IPS-15b (cell line): Measurements from ENCODE around the gene AMER3.

Experiments used
- H3K27me3 ChIP-seq: one replicate; pipeline ENCODE4 v1.6.1; 2013; ENCODE audit warnings: low read length; ENCODE audit not compliant: control insufficient read depth, insufficient read depth
- H3K36me3 ChIP-seq: one replicate; pipeline ENCODE4 v1.6.1; 2013; ENCODE audit warnings: low read length; ENCODE audit not compliant: control insufficient read depth, insufficient read depth
- H3K4me1 ChIP-seq: one replicate; pipeline ENCODE4 v1.6.1; 2013; ENCODE audit warnings: mild to moderate bottlenecking, low read length; ENCODE audit not compliant: control insufficient read depth, insufficient read depth
- H3K4me3 ChIP-seq: one replicate; pipeline ENCODE4 v1.5.1; 2013; ENCODE audit warnings: low read depth, low read length
- H3K9ac ChIP-seq: one replicate; pipeline ENCODE4 v1.6.1; 2013; ENCODE audit warnings: low read depth, mild to moderate bottlenecking, low read length
- H3K9me3 ChIP-seq: one replicate; pipeline ENCODE4 v1.6.1; 2013; ENCODE audit warnings: mild to moderate bottlenecking, low read length; ENCODE audit not compliant: control insufficient read depth, insufficient read depth

Gene AMER3

GRCh38 chr2:130756053-130756873 lies 923 bp downstream of the AMER3 start:
- Histone ChIP-seq H3K4me1 (no peaks in the 10 kb centered on the region), H3K9ac (peak overlapping the region; percentile 47), H3K27me3 (peaks cover 25% of the 10 kb centered on the region), H3K9me3 (no peaks in the 10 kb centered on the region), H3K36me3 (no peaks in the 10 kb centered on the region), H3K4me3 (peak overlapping the region; percentile 85)

GRCh38 chr2:130756874-130757668 lies 1.7 kb downstream of the AMER3 start:
- Histone ChIP-seq H3K9me3 (no peaks in the 10 kb centered on the region), H3K4me3 (peak overlapping the region; percentile 79), H3K9ac (no peak overlapping the region), H3K4me1 (no peaks in the 10 kb centered on the region), H3K27me3 (peaks cover 25% of the 10 kb centered on the region), H3K36me3 (no peaks in the 10 kb centered on the region)

DNA sequence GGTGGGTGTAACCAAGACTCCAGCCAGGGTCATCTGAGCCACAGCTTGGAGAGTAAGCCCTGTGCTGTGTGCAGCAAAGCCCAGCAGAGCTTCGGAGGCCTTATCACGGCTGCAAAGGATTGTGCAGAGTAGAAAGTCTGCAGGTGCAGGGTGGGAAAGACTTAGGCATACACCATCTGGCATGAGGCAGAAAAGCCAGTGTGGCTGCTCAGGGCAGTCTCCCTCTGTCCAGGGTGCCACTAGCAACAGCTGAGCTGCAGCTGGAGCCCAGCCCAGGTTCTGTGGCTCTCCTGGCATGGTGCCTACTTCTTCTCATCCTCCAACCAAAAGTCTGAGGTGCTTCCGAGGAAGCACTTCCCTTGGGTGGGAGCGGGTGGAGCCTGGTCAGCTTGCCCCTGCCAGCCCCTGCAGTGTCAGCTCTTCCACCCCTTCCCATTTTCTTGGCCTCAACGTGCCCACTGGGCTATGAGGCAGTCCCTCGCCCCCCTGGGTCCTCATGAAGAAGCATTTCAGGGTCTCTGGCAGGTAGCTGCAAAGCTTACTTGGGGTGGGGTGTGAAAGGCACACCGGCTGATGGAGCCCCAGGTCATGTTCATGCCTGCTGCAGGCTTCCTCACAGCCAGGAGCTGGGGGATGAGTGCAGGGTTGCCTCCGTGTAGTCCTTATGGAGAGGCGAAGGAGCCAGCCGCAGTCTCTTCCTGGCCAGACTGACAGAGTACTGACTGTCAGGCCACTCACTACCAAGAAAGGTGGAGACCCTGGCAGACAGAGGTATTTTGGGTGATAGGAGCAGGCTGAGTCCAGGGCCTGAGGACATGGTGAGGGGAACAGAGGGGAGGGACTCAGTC lies 4.8 kb downstream of the AMER3 start:
- Histone ChIP-seq H3K9ac (no peak overlapping the region), H3K9me3 (no peaks in the 10 kb centered on the region), H3K36me3 (no peaks in the 10 kb centered on the region), H3K4me1 (no peaks in the 10 kb centered on the region), H3K4me3 (no peak overlapping the region), H3K27me3 (peaks cover 13% of the 10 kb centered on the region)

DNA sequence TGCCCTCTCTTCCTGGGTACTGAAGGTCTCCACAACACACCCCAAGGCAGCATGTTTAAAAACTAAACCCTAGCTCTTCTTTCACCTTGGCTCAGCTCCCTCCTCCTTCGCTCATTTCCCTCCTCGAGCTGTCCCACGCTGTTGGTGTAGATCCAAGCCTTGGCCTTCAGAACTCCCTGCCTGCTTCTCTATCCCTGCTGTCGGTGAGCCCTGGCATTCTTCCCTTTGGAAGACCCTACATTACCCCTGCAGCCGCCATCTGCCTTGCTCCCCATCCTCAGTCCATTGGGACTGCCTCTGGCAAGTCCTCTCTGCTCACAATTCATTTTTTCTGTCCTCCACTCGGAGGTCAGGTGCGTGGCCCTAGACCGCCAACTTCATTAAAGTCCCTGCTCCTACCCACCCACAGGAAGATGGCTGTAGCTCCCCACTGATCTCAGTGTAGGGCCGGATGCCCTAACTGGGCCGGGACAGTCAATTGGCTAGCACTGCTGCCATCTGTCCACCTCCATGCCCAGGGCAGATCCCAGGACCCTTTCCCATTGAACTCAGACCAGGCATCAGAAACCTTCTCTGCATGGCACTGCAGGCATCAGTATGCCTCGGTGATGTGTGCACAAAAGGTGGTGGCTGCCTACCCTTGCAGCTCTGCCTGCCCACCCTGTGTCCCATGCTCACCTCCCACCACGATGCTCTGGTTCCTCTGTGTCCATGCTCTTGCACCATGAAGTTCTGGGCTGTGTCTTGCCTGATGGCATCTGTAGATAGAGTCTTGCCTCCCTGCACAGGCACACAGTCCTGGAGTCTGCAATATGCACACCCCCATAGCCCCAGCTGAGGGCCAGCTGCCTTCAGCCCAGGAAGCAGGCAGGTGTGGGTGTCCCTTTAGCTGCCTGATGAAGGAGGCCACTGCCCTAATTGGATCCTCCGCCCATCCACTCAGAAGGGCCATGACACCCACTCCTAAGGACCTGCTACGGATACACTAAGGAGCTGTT lies 5.7 kb downstream of the AMER3 start:
- no peak overlapping the region for H3K4me3 ChIP-seq
- H3K27me3 ChIP-seq, result peaks cover 12% of the 10 kb centered on the region
- no peaks in the 10 kb centered on the region for H3K4me1 ChIP-seq
- no peak overlapping the region for H3K9ac ChIP-seq
- no peaks in the 10 kb centered on the region for H3K36me3 ChIP-seq
- H3K9me3 ChIP-seq, result no peaks in the 10 kb centered on the region

DNA sequence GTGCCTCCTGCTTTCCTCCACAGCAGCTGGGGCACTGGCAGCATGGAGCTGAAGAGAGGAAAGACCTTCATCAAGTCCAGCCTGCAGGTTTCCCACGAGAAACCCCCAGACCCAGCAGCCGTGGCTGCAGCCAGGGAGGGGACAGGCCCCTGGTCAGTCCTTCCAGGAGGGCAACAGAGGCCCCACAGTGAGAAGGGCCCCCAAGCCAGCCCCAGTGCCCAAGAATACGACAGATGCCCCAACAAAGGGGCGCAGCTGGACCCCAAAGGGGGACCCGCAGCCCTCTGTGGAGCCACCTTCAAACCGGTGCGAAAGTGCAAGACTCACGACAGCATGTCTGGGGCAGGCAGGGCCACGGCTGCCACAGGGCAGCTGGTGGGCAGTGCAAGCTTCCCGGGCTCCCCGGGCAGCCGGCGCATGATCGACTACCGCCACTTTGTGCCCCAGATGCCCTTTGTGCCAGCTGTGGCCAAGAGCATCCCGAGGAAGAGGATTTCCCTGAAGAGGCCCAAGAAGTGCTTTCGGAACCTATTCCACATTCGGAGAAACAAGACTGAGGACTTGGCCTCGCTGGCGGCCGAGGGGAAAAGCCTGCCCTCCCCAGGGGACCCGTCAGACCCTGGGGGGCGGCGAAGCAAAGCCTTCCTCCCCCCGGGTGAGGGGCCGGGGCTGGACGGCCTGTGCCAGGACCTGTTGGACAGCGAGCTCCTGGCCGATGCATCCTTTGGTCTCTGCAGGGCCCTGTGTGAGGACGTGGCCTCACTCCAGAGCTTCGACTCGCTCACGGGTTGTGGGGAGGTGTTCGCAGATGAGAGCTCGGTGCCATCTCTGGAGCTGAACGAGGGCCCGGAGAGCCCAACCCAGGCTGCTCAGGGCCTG lies 6.9 kb downstream of the AMER3 start:
- Histone ChIP-seq H3K4me3 (no peak overlapping the region), H3K9me3 (no peaks in the 10 kb centered on the region), H3K36me3 (no peaks in the 10 kb centered on the region), H3K9ac (no peak overlapping the region), H3K4me1 (no peaks in the 10 kb centered on the region), H3K27me3 (peaks cover 9% of the 10 kb centered on the region)

DNA sequence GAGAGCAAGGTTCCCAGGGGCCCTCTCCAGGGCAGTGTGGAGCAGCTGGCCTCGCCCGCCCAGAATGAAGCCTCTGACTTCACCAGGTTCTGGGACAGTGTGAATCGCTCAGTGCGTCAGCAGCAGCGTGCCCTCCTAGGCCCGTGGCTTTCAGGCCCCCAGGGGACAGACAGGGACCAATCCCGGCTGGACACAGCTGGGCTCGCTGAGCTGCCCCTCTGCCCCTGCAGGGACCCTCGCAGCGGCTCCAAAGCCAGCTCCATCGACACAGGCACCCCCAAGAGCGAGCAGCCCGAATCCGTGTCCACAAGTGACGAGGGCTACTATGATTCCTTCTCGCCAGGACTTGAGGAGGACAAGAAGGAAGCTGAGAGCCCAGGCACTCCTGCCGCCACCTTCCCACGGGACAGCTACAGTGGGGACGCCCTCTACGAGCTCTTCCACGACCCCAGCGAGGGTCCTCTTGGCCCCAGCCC lies 7.6 kb downstream of the AMER3 start:
- peaks cover 4% of the 10 kb centered on the region for H3K27me3 ChIP-seq
- H3K4me3 ChIP-seq, result no peak overlapping the region
- H3K9ac ChIP-seq, result no peak overlapping the region
- H3K4me1 ChIP-seq, result no peaks in the 10 kb centered on the region
- H3K9me3 ChIP-seq, result no peaks in the 10 kb centered on the region
- no peaks in the 10 kb centered on the region for H3K36me3 ChIP-seq

DNA sequence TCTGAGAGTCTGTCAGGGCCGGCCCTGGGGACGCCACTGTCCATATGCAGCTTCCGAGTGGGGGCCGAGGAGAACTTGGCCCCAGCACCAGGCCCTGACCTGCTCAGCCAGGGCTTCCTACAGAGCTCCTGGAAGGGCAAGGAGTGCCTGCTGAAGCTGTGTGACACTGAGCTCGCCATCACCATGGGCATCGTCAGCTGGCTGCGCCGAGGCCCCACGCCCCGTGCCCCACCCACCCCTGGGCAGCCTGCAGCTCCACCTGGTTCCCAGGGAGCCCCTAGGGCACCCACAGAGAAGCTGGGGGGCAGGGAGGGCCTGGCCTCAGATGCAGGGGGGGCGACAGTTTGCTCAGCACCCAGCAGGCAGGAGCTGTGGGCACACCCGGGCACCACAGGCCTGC lies 8.1 kb downstream of the AMER3 start:
- Histone ChIP-seq H3K4me3 (no peak overlapping the region), H3K36me3 (no peaks in the 10 kb centered on the region), H3K4me1 (no peaks in the 10 kb centered on the region), H3K9ac (no peak overlapping the region), H3K9me3 (no peaks in the 10 kb centered on the region), H3K27me3 (peaks cover 2% of the 10 kb centered on the region)

- H3K9me3 ChIP-seq, result no peaks in the 10 kb centered on the region
- no peaks in the 10 kb centered on the region for H3K36me3 ChIP-seq
- H3K9ac ChIP-seq, result no peak overlapping the region
- no peaks in the 10 kb centered on the region for H3K4me1 ChIP-seq
- no peaks in the 10 kb centered on the region for H3K27me3 ChIP-seq
- no peak overlapping the region for H3K4me3 ChIP-seq
Observed at GRCh38 chr2:130764035-130764820, 8.9 kb downstream of the AMER3 start.

GRCh38 chr2:130764821-130765115 lies 9.4 kb downstream of the AMER3 start:
- Histone ChIP-seq H3K9ac (no peak overlapping the region), H3K4me1 (no peaks in the 10 kb centered on the region), H3K27me3 (no peaks in the 10 kb centered on the region), H3K9me3 (no peaks in the 10 kb centered on the region), H3K36me3 (no peaks in the 10 kb centered on the region), H3K4me3 (no peak overlapping the region)

GRCh38 chr2:130765464-130765863 lies 10.1 kb downstream of the AMER3 start:
- H3K4me1 ChIP-seq, result no peaks in the 10 kb centered on the region
- no peak overlapping the region for H3K9ac ChIP-seq
- H3K27me3 ChIP-seq, result no peaks in the 10 kb centered on the region
- no peak overlapping the region for H3K4me3 ChIP-seq
- no peaks in the 10 kb centered on the region for H3K36me3 ChIP-seq
- no peaks in the 10 kb centered on the region for H3K9me3 ChIP-seq
